Sciatic nerve (tissue), 2 donors: ENCODE measurements around the gene EIF3A. TPM values are rescaled to one million over a fixed set of nuclear protein-coding genes. Genes with fewer than 3 reads are reported as not detected.
A peak's percentile ranks its signal among the peaks of the same experiment; 100 is the strongest.
"Not testable (repeated sequence)": the region's sequence is repeated elsewhere in the genome, so short reads cannot be mapped to it uniquely, and the experiment has no call there.

Source experiments
- ATAC-seq: fragments of 200-7000 bp; cut with Tn5 transposase; one replicate; pipeline ENCODE4 v1.9.1; 2020; ENCODE audit warnings: mild to moderate bottlenecking, moderate library complexity
- DNase-seq: peaks from one replicate; pipeline ENCODE4 v3.0.0-alpha.2; 2020; ENCODE audit warnings: low spot score
- intact Hi-C: fragments of 100-400 bp; cut with DNase I; formaldehyde crosslinking; loops from one replicate; pipeline ENCODE4 v1.14.2; 2022
- total RNA-seq: library from RNA; stranded (reverse); fragmentation: NEBNext Ultra II Directional; extraction: Animal tissue kit (Norgen Biotek cat#: 25700); gene quantifications from one replicate; pipeline ENCODE4 v1.2.1, GENCODE V29; 2021
- donor health status: DM: no; HTN: no; CAD: no.
- donor health status: DM: no; HTN: no; CAD: no.

The EIF3A gene
- total RNA-seq, 1 donor from 2014 or later = 96.5 TPM

DNA sequence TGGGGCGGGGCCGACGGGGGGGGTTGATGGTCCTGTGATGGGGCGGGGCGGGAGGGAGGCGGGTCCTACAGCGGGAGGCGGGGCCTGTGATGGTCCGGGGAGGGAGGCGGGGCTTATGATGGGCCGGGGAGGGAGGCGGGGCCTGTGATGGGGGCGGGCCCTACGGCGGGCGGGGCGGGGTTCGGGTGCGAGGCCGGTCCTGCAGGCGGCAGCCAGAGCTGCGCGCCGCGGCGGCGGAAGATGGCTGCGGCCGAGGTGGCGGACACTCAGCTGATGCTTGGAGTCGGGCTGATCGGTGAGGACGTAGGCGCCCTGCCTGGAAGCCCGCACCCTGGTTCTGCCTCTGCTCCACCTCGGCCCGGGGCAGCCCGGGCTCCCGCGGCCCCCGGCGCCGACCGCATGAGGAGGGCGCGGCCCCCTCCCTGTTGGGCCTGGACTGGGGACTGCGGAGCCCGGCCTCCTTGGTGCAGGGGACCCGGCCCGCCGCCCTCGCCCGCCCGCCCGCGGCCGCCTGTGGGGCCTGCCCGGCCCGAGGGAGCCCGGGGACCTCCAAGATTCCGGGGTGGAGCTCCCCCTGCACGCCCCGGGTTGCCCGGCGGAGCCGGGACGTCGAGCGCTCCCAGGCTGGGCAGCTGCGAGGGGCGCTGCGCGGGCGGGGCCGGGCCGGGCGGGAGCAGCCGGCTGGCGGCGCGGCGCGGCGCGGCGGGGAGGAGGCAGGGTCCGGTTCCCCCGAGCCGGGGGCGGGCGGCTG is 23.5 kb upstream of the EIF3A start, which contains the start of gene DENND10:
DENND10 (plus strand) TSS at position 211 of the 751 bp plus-strand sequence; CDS start at position 241, 30 bp downstream.
- peak; percentile 92 for DNase-seq
- intact Hi-C loops = no loop called here
- peak; percentile 95 for ATAC-seq

- intact Hi-C loops = no loop called here
- no peak for DNase-seq
- ATAC-seq = peak; percentile 9
Measured at GRCh38 chr10:119103241-119103902, 22.8 kb upstream of the EIF3A start.

DNA sequence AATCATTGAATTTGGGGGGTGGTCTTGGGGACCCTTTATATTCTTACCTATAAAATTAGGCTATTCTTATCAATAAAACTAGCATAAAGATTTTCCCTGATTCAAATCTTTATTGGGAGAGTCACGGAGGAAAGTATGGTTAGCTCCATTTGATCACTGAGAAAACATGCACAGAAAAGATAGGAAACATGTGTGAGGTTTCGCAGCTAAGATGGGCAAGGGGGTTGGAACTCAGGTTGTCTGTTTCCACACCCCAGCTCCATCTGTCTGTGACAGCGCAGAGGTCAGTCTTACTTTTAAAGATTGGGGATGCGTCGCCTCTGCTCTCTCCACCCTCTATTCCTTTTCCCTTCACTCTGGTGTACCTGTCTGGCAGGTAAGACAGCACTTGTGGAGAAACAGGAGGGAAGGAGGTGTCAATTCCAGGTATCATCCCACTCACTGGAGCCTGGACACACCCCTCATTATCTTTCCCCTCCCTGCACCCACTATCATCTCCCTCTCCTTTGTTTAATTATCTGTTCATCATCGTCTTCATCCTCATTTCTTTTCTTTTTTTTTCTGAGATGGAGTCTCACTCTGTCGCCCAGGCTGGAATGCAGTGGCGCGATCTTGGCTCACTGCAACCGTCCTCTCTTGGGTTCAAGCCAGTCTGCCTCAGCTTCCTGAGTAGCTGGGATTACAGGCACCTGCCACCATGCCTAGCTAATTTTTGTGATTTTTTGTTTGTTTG is 20.9 kb upstream of the EIF3A start:
- DNase-seq (no peak), ATAC-seq (no peak)
- intact Hi-C loops = no loop called here

DNA sequence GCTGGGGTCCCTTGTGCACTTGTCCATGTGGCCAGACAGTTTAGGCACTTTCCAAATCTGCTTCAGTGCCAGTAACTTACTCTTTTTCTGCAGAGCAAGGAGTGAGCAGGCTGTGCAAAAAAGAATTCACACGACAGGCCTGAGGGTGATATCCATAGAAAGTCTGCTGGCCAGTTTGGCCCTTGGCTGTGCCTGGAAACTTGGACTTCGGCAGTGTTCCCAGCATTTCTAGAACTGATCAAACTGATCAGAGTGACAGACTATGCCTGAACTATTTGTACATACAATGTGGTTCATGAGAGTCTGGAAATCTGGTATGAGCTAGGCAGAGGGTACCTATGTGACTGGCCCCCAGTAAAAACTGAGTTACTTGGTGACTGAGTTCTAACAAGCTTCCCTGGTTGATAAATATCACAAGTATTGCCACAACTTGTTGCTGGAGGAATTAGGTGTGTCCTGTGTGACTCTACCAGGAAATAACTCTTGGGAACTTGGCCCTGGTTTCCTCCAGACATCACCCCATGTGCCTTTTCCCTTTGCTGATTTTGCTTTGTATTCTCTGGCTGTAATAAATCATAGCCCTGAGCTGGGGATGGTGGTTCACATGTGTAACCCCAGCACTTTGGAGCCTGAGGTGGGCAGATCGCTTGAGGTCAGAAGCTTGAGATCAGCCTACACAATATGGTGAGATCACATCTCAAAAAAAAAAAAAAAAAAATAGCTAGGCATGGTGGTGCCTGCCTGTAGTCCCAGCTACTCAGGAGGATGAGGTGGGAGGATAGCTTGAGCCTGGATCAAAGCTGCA is 20.0 kb upstream of the EIF3A start:
- ATAC-seq = no peak
- intact Hi-C loops = no loop called here
- peak; percentile 10 for DNase-seq

DNA sequence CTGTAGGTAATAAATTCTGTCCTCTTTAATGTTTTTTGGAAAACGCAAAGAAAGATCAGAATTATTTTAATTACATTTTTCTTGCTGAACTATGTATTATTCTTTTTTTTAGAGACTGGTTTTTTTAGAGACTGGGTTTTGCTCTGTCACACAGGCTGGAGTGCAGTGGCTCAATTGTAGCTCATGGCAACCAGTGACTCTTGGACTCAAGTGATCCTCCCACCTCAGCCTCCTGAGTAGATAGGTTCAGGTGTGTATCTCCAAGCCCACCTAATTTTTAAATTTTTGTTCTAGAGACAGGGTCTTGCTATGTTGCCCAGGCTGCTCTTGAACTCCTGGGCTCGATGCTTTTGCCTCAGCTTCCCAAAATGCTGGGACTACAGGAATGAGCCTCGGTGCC is 18.0 kb upstream of the EIF3A start:
- peak; percentile 2 for DNase-seq
- intact Hi-C loops = no loop called here
- no peak for ATAC-seq

DNA sequence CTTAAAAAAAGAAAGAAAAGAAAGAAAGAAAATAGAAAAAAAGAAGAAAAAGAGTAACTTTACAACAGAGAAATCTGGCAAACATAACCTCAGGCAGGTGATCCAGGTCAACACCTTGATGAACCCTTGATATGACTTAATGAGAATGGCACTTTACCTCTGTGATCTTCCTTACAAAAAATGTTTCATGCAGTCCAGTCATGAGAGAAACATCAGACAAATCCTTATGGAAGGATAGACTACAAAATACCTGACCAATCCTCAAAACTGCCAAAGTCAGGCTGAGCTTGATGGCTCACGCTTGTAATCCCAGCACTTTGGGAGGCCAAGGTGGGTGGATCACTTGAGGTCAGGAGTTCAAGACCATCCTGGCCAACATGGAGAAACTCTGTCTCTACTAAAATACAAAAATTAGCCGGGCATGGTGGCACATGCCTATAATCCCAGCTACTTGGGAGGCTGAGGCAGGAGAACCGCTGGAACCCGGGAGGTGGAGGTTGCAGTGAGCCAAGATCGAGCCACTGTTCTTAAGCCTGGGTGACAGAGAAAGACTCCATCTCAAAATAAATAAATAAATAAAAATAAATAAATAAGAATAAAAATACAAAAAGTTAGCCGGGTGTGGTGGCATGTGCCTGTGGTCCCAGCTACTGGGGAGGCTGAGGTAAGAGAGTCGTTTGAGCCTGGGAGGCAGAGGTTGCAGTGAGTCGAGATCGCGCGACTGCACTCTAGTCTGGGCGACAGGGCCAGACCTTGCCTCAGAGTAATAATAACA is 16.2 kb upstream of the EIF3A start:
- ATAC-seq, intact Hi-C loops, DNase-seq: not testable (repeated sequence)

DNA sequence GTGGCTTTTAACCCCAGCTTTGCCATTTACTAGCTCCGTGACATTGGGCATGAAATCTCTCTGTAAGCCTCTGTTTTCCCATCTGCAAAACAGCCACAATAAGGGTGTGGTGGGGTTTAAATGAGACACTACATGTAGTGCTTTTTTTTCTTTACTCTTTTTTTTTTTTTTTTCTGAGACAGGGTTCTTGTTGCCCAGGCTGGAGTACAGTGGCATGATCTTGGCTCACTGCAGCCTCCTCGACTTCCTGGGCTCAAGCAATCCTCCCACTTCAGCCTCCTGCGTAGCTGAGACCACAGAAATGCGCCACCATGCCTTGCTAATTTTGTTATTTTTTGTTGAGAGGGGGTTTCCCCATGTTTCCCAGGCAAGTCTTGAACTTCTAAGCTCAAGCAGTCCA is 15.0 kb upstream of the EIF3A start:
- no peak for DNase-seq
- no peak for ATAC-seq
- intact Hi-C loops = no loop called here

DNA sequence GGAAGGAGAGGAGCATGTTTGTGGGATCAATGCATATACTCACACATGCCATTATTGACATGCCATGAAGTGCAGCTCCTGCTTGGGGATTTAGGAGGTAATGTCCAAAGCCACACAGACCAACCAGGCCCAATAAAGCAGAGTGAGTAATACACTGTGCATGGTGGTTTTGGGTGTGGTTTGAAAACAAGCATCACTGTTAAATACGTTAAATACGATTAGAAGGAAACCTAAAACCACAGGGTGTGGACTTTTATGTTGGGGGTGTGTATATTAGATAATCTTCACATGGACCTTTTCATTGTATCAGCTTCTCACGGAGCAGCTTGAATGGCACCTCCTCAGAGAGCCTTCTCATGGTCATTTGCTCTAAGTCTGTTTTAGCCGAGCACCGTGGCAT is 10.4 kb upstream of the EIF3A start:
- no peak for ATAC-seq
- DNase-seq = peak; percentile 10
- intact Hi-C loops = no loop called here

DNA sequence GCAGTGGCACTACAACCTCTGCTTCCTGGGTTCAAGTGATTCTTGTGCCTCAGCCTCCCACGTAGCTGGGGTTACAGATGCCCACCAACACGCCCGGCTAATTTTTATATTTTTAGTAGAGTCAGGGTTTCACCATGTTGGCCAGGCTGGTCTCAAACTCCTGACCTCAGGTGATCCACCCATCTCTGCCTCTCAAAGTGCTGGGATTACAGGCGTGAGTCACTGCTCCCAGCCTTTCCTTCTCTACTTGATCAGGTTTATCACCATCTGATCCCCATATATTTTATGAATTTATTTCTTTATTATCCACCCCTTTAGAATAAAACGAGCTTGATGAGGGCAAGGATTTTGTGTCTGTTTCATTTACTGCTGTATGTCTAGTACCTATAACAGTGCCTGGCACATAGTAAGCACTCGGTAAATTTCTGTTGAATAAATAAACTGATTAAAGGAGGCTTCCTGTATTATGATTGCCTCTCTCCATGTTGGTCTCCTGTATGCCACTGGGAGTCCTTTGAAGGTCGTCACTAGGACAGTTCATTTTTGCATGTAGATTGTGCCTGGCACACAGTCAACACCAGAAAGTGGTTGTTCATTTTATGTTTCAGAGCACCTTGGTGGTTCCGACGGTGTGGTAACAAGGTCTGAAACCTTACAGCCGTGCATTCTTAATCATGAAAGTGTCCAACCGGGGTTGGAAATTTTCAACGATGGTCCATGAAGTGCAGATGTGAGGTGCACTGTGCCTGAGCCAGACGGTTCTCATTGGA is 9.6 kb upstream of the EIF3A start:
- no peak for ATAC-seq
- peak; percentile 9 for DNase-seq
- intact Hi-C loops = no loop called here

- intact Hi-C loops = no loop called here
Measured at GRCh38 chr10:119087271-119087882, 6.8 kb upstream of the EIF3A start.

GRCh38 chr10:119084896-119085295 is 4.3 kb upstream of the EIF3A start:
- ATAC-seq = no peak
- intact Hi-C loops = no loop called here
- DNase-seq = no peak

More at GRCh38 chr10:119087271-119087882, 6.8 kb upstream of the EIF3A start:
- ATAC-seq (no peak), DNase-seq (peak; percentile 35)

- peak; percentile 82 for DNase-seq
- intact Hi-C loops = no loop called here
Measured at GRCh38 chr10:119079599-119080520, 757 bp downstream of the EIF3A start.

DNA sequence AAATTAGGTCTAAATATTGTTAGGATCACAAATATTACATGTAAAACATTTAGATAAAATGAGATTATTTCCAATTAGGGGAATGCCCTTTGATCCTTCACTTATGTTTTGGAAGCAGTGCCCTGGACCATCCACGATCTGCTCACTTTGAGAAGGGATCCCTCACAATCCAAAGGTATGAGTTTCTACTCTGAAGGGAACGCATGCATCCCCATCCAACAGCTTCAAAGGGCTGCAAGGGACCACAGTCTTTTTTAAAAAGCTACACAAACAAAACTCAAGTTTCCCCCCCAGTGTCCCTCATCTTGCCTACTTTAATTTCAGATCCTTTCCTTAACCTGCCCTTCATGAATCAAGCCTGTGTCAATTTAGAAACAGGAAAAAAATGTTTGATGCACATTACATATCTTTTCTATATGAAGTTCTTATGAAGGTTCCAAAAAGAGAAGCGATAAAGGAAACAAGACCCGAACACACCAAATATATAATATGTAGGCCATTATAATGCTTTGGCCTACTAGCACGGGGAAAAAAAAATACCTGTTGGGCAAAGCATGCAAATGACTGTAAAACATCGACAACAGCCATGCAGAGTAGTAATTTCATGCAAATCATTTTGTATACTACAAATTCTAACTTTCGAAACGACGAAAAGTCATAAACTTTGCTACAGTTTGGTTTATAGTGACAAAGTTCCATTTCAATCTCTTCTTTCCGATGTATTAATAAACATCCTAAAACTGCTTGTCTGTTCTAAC is 2.0 kb downstream of the EIF3A start:
- ATAC-seq (no peak), DNase-seq (no peak)
- intact Hi-C loops = no loop called here

More at GRCh38 chr10:119079599-119080520, 757 bp downstream of the EIF3A start:
- peak; percentile 87 for ATAC-seq

DNA sequence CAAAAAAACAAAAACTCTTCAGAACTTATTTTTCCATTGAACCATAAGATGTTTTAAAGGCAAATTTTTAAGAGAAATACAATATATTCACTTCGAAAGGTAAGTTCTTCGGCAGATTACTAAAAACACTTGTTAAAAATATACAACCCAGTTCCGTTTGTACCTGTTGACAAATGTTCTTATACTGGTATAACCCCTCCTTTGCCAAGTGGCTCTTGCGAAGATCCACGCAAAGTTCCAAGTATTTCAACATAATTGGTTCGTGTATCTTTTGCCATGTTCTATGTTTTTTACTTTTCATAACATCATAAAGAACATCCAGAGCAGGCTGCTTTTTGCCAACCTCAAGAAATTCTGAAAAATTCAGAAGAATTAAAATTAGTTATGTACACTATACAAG is 7.0 kb downstream of the EIF3A start:
- intact Hi-C loops = no loop called here
- ATAC-seq = no peak
- no peak for DNase-seq

DNA sequence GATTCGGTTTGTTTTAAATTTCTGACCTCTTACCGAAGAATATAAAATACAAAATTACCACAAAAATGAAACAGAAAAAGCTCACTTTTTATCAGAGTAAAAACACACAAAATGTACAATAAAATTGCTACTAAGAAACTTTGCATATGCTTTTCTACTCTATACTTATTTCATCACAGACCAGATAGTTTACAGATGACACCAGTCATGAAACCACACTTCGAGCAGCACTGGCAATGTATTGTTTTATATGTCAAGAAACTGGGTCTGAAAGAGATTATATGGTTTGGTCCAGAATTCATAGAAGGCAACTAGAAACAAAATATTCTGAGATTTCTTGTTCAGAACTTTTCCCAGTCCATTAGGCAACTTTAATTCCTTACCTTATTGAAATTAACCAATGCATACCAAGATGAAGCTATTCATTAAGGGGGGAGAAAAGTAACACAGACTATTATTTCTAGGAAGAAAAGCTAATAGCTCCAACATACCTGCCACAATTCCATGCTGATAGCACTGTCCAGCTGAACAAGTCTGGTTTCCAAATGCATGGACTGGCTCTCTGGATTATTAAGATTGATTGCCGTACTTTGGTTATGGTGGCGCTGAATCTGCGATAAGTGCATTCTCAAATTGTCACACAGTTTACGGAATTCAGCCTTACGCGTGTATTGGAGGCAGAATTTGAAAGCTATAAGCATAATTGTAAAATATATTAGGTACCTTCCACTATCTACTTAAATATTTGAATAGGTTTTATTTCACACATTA is 10.0 kb downstream of the EIF3A start:
- intact Hi-C loops = no loop called here
- DNase-seq (no peak), ATAC-seq (no peak)
